HepG2 (cell line): Measurements from ENCODE around the gene PCLO. TPM values are rescaled to one million over a fixed set of nuclear protein-coding genes. Genes with fewer than 3 reads are reported as not detected.

Experiments
- ATAC-seq: fragments of 200-7000 bp; cut with Tn5 transposase; 3 replicates; pipeline ENCODE4 v1.9.1; 2020; ENCODE audit warnings: mild to moderate bottlenecking, moderate library complexity
- BruUV-seq: library from RNA; stranded (reverse); fragments of 400-500 nt; replicated peaks from 2 replicates; lab custom pipeline; 2021; lab: Mats Ljungman, UMichigan
- CTCF ChIA-PET: fragments of 300-600 bp; formaldehyde crosslinking; extraction: SDS; loops from one replicate; lab custom pipeline; 2021; ENCODE audit warnings: low total read pairs, inconsistent platforms, low intra/inter-chr PET ratio; lab: Yijun Ruan, JAX
- POLR2A ChIA-PET: fragments of 350-600 bp; sonication (Branson Sonifier 250); formaldehyde crosslinking; loops from one replicate; lab custom pipeline; 2020; ENCODE audit warnings: antibody characterized with exemption, inconsistent platforms; lab: Yijun Ruan, JAX
- DNase-seq: peaks from one replicate; pipeline ENCODE4 v3.0.0-alpha.2; 2015; ENCODE audit warnings: low spot score
- FAIRE-seq: peaks from 3 replicates; lab custom pipeline; 2011; peaks lifted over from hg19 to GRCh38; lab: Jason Lieb, UNC
- H2AFZ ChIP-seq: one replicate; pipeline ENCODE4 v1.6.1; 2011; ENCODE audit warnings: low read length, inconsistent platforms
- H3K27ac ChIP-seq: fragments of 300-600 bp; 3 replicates; pipeline ENCODE4 v1.8.0; 2011; ENCODE audit warnings: mixed run types, mild to moderate bottlenecking, mixed read lengths, low read length, inconsistent platforms; ENCODE audit not compliant: insufficient read depth; ENCODE audit errors: extremely low read length
- H3K27me3 ChIP-seq, 2 experiments: fragments of 200-600 bp in 1 of 2; 2 replicates in 1 of 2; 3 replicates in 1 of 2; pipeline versions ENCODE4 v1.6.0 to v1.8.0; 2011; ENCODE audit warnings: low read length in 2 of 2, mild to moderate bottlenecking in 2 of 2, moderate library complexity in 2 of 2, inconsistent platforms in 1 of 2; ENCODE audit not compliant: insufficient read depth in 2 of 2, control insufficient read depth in 1 of 2
- H3K36me3 ChIP-seq, 2 experiments: fragments of 200-600 bp in 1 of 2; replicated peaks in 1 of 2; 2 replicates in 1 of 2; 3 replicates in 1 of 2; pipeline versions ENCODE4 v1.5.1 to v1.8.0; 2011; ENCODE audit warnings: low read length in 2 of 2, inconsistent platforms in 1 of 2; ENCODE audit not compliant: insufficient read depth in 2 of 2, control insufficient read depth in 1 of 2
- H3K4me1 ChIP-seq: 2 replicates; pipeline ENCODE4 v1.5.1; 2012; ENCODE audit warnings: low read length, inconsistent platforms; ENCODE audit not compliant: insufficient read depth
- H3K4me2 ChIP-seq: 2 replicates; pipeline ENCODE4 v1.6.0; 2011; ENCODE audit warnings: low read depth, low read length, inconsistent platforms
- H3K4me3 ChIP-seq, 3 experiments: fragments of 200-600 bp in 1 of 3; sonication (generic), shearing (Covaris generic) in 1 of 3; replicated peaks in 1 of 3; 2 replicates each; pipeline ENCODE4 v1.5.1; 2011 to 2016; ENCODE audit warnings: low read length in 3 of 3, inconsistent platforms in 2 of 3, low read depth in 2 of 3, mild to moderate bottlenecking in 2 of 3, control low read depth in 1 of 3, mixed read lengths in 1 of 3; ENCODE audit not compliant: insufficient read depth in 1 of 3
- H3K79me2 ChIP-seq: one replicate; pipeline ENCODE4 v1.6.1; 2011; ENCODE audit warnings: low read length, inconsistent platforms; ENCODE audit not compliant: insufficient read depth
- H3K9ac ChIP-seq: 2 replicates; pipeline ENCODE4 v1.6.0; 2011; ENCODE audit warnings: mild to moderate bottlenecking, low read depth, low read length, inconsistent platforms; ENCODE audit not compliant: insufficient read depth
- H3K9me3 ChIP-seq: 2 replicates; pipeline ENCODE4 v1.5.1; 2012; ENCODE audit warnings: mild to moderate bottlenecking, low read length
- H4K20me1 ChIP-seq: 2 replicates; pipeline ENCODE4 v1.6.0; 2011; ENCODE audit warnings: inconsistent platforms, mild to moderate bottlenecking, low read length, moderate library complexity; ENCODE audit not compliant: insufficient read depth
- ATM ChIP-seq: fragments of 450-650 bp; IDR thresholded peaks from 2 replicates; pipeline ENCODE4 v1.7.1; 2017; ENCODE audit warnings: mild to moderate bottlenecking, borderline replicate concordance
- FOSL1 ChIP-seq: sonication (generic); formaldehyde crosslinking; IDR thresholded peaks from 2 replicates; pipeline ENCODE4 v1.9.0; 2021; ENCODE audit warnings: missing genetic modification reagents, borderline replicate concordance
- FOXK1 ChIP-seq: sonication (generic); formaldehyde crosslinking; IDR thresholded peaks from 2 replicates; pipeline ENCODE4 v1.4.0; 2020; ENCODE audit warnings: low read depth, missing genetic modification reagents, borderline replicate concordance
- KLF16 ChIP-seq, 2 experiments: sonication (generic) in 1 of 2; formaldehyde crosslinking in 1 of 2; IDR thresholded peaks; 2 replicates each; pipeline versions ENCODE4 v1.6.1 to v1.8.0; 2016 to 2023; ENCODE audit warnings: missing genetic modification reagents in 2 of 2, missing compliant biosample characterization in 1 of 2
- LRRFIP1 ChIP-seq: sonication (generic); formaldehyde crosslinking; conservative IDR thresholded peaks from 2 replicates; pipeline ENCODE4 v1.4.0; 2020; ENCODE audit warnings: missing genetic modification reagents
- NFAT5 ChIP-seq: sonication (generic); formaldehyde crosslinking; IDR thresholded peaks from 2 replicates; pipeline ENCODE4 v1.4.0; 2020; ENCODE audit warnings: missing genetic modification reagents
- PPARG ChIP-seq: conservative IDR thresholded peaks from 2 replicates; pipeline ENCODE4 v1.6.1; 2016; ENCODE audit warnings: missing biosample characterization, missing genetic modification reagents
- RXRB ChIP-seq: IDR thresholded peaks from 2 replicates; pipeline ENCODE4 v1.6.1; 2016; ENCODE audit warnings: borderline replicate concordance, missing genetic modification reagents, missing compliant biosample characterization
- SAFB2 ChIP-seq: sonication (generic); formaldehyde crosslinking; IDR thresholded peaks from 2 replicates; pipeline ENCODE4 v1.5.1; 2020; ENCODE audit warnings: missing genetic modification reagents, low read depth, mild to moderate bottlenecking, borderline replicate concordance
- ZBTB42 ChIP-seq: sonication (generic); formaldehyde crosslinking; IDR thresholded peaks from 2 replicates; pipeline ENCODE4 v1.5.0; 2020; ENCODE audit warnings: mild to moderate bottlenecking, missing genetic modification reagents
- ZNF274 ChIP-seq: sonication (generic); formaldehyde crosslinking; IDR thresholded peaks from 2 replicates; pipeline ENCODE4 v1.5.1; 2020; ENCODE audit warnings: mild to moderate bottlenecking, missing genetic modification reagents
- ZNF292 ChIP-seq: sonication (generic); formaldehyde crosslinking; IDR thresholded peaks from 2 replicates; pipeline ENCODE4 v1.8.1; 2022; ENCODE audit warnings: mild to moderate bottlenecking, low read depth, missing genetic modification reagents, borderline replicate concordance
- ZNF703 ChIP-seq: sonication (generic); formaldehyde crosslinking; IDR thresholded peaks from 2 replicates; pipeline ENCODE4 v1.5.1; 2020; ENCODE audit warnings: missing genetic modification reagents, mild to moderate bottlenecking, moderate library complexity, borderline replicate concordance
- ZNF777 ChIP-seq: sonication (generic); formaldehyde crosslinking; IDR thresholded peaks from 2 replicates; pipeline ENCODE4 v1.4.0; 2020; ENCODE audit warnings: missing genetic modification reagents
- ZNF790 ChIP-seq: sonication (generic); formaldehyde crosslinking; IDR thresholded peaks from 2 replicates; pipeline ENCODE4 v1.8.0; 2022; ENCODE audit warnings: missing genetic modification reagents, mild to moderate bottlenecking, borderline replicate concordance
- WGBS: methylation state at CpG from one replicate; pipeline ENCODE4 v1.1.6; 2017; ENCODE audit warnings: low lambda C conversion rate; 5-methylcytosine and 5-hydroxymethylcytosine counted together
- in situ Hi-C: cut with HindIII; loops from 2 replicates; pipeline ENCODE4 v1.10.0; 2017; ENCODE audit warnings: low pct_unique_long_range_greater_than_20kb; ENCODE audit not compliant: extremely low pct_ligation_motif_present
- intact Hi-C: fragments of 100-400 bp; cut with micrococcal nuclease; formaldehyde crosslinking; loops from one replicate; pipeline ENCODE4 v1.10.0; 2022; ENCODE audit not compliant: unreplicated experiment
- polyA plus RNA-seq, 8 experiments: library from polyadenylated mRNA; depleted of rRNA in 3 of 8; stranded (reverse) in 7 of 8; unstranded in 1 of 8; fragments of >200 nt; fragmentation: Illumina TruSeq in 4 of 8; extraction: Trizol in 4 of 8; gene quantifications; 2 replicates each; pipeline versions ENCODE4 v1.2.1 to v1.2.3, GENCODE V29; 2011 to 2016; ENCODE audit warnings: low read depth in 4 of 8, missing spikeins in 1 of 8, mixed read lengths in 1 of 8; ENCODE audit not compliant: insufficient read depth in 1 of 8
- total RNA-seq, 5 experiments: library from RNA; depleted of rRNA; stranded (reverse); fragments of >200 nt; fragmentation: Illumina TruSeq; extraction: Trizol; gene quantifications; 2 replicates each; pipeline ENCODE4 v1.2.3, GENCODE V29; 2016; ENCODE audit warnings: low read depth in 1 of 5

The PCLO gene
- total and polyA plus RNA-seq, 2 of the 13 experiments (the other 11 are each of a cell fraction or from before 2014, with no cell fraction given) = 0.07 to 0.29 TPM

GRCh38 chr7:83119494-83119893, 43.2 kb downstream of the PCLO start:
- no peaks in the 10 kb centered on the region for H4K20me1 ChIP-seq
- POLR2A ChIA-PET = no interaction called here
- no peak for FAIRE-seq
- CTCF ChIA-PET = no interaction called here
- DNase-seq = no peak
- no TSS peak for BruUV-seq
- no peak for ATAC-seq
- no peaks in the 10 kb centered on the region for H3K79me2 ChIP-seq
- H3K4me2 ChIP-seq = no peak overlapping the region
- no peak overlapping the region for H3K27ac ChIP-seq
- in situ Hi-C loops (no loop called here), intact Hi-C loops (no loop called here)
- H3K36me3 ChIP-seq = no peaks in the 10 kb centered on the region
- H3K9ac ChIP-seq = no peak overlapping the region
- H3K9me3 ChIP-seq = peaks cover 5% of the 10 kb centered on the region; the same call in 1 of the 2 replicates
- no peaks in the 10 kb centered on the region for H3K27me3 ChIP-seq
- no peak for TF ChIP-seq RXRB (CRISPR knock-in tag)
- no peak for TF ChIP-seq ZNF703
- no peak for TF ChIP-seq LRRFIP1 (CRISPR knock-in tag)
- TF ChIP-seq ATM = no peak
- TF ChIP-seq PPARG (CRISPR knock-in tag) = no peak
- TF ChIP-seq FOXK1 (CRISPR knock-in tag) = no peak
- TF ChIP-seq ZNF790 (CRISPR knock-in tag) = no peak
- TF ChIP-seq ZNF777 = no peak
- TF ChIP-seq ZNF274 = no peak
- no peak for TF ChIP-seq FOSL1 (CRISPR knock-in tag)
- no peak for TF ChIP-seq KLF16 (CRISPR knock-in tag; IDR thresholded peaks at IDR 0.05)
- no peak for TF ChIP-seq NFAT5
- TF ChIP-seq SAFB2 (CRISPR knock-in tag) = no peak
- TF ChIP-seq ZNF292 (CRISPR knock-in tag) = no peak
- TF ChIP-seq ZBTB42 (CRISPR knock-in tag) = no peak
- no peak overlapping the region for H3K4me3 ChIP-seq
- 0% methylated on average over 2 of the region's 2 CpGs for WGBS
- no peaks in the 10 kb centered on the region for H3K4me1 ChIP-seq
- H2AFZ ChIP-seq = no peak overlapping the region
